Renal pelvis (tissue), 4 donors: ENCODE data around the gene NR2C2AP. TPM values are rescaled to one million over a fixed set of nuclear protein-coding genes. Genes with fewer than 3 reads are reported as not detected.

Source experiments
- DNase-seq: peaks from one replicate; pipeline ENCODE4 v3.0.0-alpha.2; 2013
- polyA plus RNA-seq, 3 donors: library from polyadenylated mRNA; unstranded; fragments of 120-200 nt; gene quantifications; one replicate each; pipeline ENCODE4 v1.2.1, GENCODE V29; 2013; ENCODE audit not compliant: insufficient read length in 3 of 3

The NR2C2AP gene
- polyA plus RNA-seq, 3 donors: 13.6 to 16.2 (median 14.5) TPM

DNA sequence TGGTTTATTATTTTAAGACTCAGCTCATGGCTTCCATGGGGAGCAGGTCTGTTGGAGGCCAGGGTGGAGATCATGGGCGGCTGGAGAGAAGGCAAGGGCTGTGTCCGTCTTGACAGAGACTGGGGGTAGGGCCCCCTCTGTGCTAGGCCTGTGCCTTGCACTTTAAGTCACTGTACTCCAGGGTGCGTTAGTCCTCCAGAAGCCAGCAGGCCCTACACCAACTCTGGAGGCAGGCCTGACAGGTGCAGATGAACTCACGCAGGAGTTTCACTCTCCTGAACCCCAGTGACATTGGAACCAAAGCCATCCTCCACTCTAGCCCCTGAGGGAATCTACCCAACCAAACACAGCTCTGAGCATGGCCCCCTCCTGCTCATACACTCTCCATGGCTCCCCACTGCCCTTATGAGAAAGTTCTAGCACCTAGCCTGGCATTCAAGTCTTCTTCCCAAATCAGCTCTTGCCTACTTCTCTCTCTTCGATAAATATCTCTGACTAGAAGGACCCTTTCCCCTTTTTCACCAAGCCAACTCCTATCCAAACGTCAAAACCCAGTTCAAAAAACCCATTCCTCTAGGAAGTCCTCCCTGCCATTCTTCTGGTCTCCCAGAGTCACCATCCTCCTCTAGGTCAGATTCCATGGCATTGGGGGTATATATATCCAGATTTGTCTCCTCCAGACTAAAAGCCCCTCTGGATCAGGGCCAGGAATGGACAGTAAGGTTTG, 48.3 kb downstream of the NR2C2AP start:
- DNase-seq: no peak

DNA sequence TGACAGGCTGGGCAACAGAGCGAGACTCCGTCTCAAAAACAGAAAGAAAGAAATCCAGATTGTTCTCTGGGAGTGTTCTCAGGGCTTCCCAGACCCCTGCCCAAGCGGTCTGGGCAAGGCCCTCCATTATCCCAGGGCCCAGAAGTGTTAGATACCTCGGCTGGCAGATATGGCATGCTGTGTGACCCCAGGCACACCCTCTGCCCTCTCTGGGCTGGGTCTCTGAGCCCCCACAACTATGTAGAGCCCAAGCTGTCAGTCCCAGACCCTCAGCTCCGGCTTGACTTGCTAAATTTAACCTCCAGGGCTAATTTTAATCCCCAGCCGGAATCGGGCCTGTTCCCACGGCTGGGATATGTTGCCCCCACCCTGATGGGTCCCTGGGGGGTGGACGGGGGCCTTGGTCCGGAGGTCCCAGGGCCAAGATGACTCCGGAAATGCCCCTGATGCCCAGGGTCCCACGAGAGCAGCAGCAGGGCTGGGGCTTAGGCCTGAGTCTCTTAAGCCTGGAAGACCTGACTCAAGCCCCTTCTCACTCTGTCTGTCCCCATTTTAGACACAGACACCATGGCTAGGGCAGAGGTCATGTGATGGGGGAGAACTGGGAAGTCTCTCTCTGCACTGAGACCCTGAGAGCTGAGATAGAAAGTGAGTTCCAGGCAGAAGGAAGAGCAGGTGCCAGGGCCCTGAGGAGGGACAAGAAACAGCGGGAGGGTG, 50.4 kb downstream of the NR2C2AP start:
- DNase-seq: no peak

DNA sequence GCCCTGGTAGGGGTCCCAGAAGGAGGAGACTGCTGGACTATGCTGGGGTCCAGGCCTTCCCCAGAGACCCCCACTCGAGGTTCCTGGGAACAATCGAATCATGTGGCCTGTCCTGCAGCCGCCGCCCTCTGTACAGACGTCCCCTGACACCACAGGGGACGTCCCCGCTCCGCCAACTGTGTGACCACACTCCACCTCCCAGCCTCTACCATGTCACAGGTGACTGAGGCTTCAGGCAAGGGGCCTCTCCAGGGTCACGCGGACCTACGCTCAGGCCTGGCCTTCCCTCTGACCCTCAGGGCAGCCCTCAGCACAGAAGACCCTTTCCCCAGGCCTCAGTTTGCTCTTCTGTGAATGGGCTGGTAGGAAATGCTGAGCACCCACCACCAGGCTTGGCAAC, 51.8 kb downstream of the NR2C2AP start:
- no peak for DNase-seq

Other genes starting within 250 kb of the NR2C2AP start
- 100 to 1,000 TPM in 2 of 3 donors, 10 to 100 TPM in 1; 71.5 to 127 (median 121) TPM for gene SUGP2, start 169.9 kb downstream of the NR2C2AP start, polyA plus RNA-seq
- 10 to 100 TPM; 34.7 to 41.6 (median 40.8) TPM for gene ARMC6, start 169.8 kb downstream of the NR2C2AP start, polyA plus RNA-seq
- gene SLC25A42, start 139.4 kb downstream of the NR2C2AP start, polyA plus RNA-seq: 10 to 100 TPM; 22.3 to 26.8 (median 22.9) TPM
- gene TMEM161A, start 64.9 kb downstream of the NR2C2AP start, polyA plus RNA-seq: 10 to 100 TPM; 39.3 to 45.5 (median 39.5) TPM
- gene MEF2B, start 33.2 kb downstream of the NR2C2AP start, polyA plus RNA-seq: 1 to 10 TPM; 2.4 to 3.2 (median 3.0) TPM
- gene BORCS8, start 11.3 kb downstream of the NR2C2AP start, polyA plus RNA-seq: 10 to 100 TPM; 19.5 to 22.7 (median 20.7) TPM
- gene RFXANK, start 11.2 kb downstream of the NR2C2AP start, polyA plus RNA-seq: 10 to 100 TPM; 73.8 to 84.1 (median 77.0) TPM
- gene NCAN, start 8.5 kb upstream of the NR2C2AP start, polyA plus RNA-seq: under 1 TPM in 2 of 3 donors, not detected in 1; 0.13 to 0.98 TPM
- gene TM6SF2, start 69.9 kb upstream of the NR2C2AP start, polyA plus RNA-seq: 1 to 10 TPM; 3.0 to 4.3 (median 3.6) TPM
- gene SUGP1, start 117.1 kb upstream of the NR2C2AP start, polyA plus RNA-seq: 10 to 100 TPM; 61.9 to 70.3 (median 67.9) TPM
- gene MAU2, start 117.4 kb upstream of the NR2C2AP start, polyA plus RNA-seq: 10 to 100 TPM; 45.1 to 85.6 (median 82.5) TPM
- 10 to 100 TPM; 48.7 to 61.4 (median 56.4) TPM for gene GATAD2A, start 202.3 kb upstream of the NR2C2AP start, polyA plus RNA-seq